ENCODE measurements around the gene AP2A2. TPM values are rescaled to one million over a fixed set of nuclear protein-coding genes. Genes with fewer than 3 reads are reported as not detected.

The AP2A2 gene
- total RNA-seq, 2 experiments from 2014 or later, result 45.9 to 46.6 TPM

- H3K4me3 ChIP-seq (ENCODE audit: low read length), result no peak overlapping the region
- no peaks in the 10 kb centered on the region for H3K27me3 ChIP-seq (ENCODE audit: control insufficient read depth in 1 of 2, insufficient read depth in 2 of 2, low read length in 2 of 2)
- peaks cover 82% of the 10 kb centered on the region for H3K36me3 ChIP-seq (ENCODE audit: insufficient read depth, low read length)
- TF ChIP-seq, protein P1, sequence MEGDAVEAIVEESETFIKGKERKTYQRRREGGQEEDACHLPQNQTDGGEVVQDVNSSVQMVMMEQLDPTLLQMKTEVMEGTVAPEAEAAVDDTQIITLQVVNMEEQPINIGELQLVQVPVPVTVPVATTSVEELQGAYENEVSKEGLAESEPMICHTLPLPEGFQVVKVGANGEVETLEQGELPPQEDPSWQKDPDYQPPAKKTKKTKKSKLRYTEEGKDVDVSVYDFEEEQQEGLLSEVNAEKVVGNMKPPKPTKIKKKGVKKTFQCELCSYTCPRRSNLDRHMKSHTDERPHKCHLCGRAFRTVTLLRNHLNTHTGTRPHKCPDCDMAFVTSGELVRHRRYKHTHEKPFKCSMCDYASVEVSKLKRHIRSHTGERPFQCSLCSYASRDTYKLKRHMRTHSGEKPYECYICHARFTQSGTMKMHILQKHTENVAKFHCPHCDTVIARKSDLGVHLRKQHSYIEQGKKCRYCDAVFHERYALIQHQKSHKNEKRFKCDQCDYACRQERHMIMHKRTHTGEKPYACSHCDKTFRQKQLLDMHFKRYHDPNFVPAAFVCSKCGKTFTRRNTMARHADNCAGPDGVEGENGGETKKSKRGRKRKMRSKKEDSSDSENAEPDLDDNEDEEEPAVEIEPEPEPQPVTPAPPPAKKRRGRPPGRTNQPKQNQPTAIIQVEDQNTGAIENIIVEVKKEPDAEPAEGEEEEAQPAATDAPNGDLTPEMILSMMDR (IDR thresholded peaks at IDR 0.05), result no peak
- no peak overlapping the region for H3K27ac ChIP-seq (ENCODE audit: low read depth in 1 of 2, low read length in 2 of 2)
- no peak overlapping the region for H3K4me3 Mint-ChIP-seq
- no peak overlapping the region for H3K27ac Mint-ChIP-seq
- H3K27me3 Mint-ChIP-seq, result no peaks in the 10 kb centered on the region
- ChIA-PET POLR2A (no interaction called here), CTCF (no interaction called here)
- no peaks in the 10 kb centered on the region for H3K4me1 Mint-ChIP-seq (ENCODE audit: low read depth)
- no peak for ATAC-seq (ENCODE audit: poor library complexity)
- no peaks in the 10 kb centered on the region for H3K9me3 ChIP-seq (ENCODE audit: control insufficient read depth in 1 of 2, insufficient read depth in 1 of 2, low read length in 2 of 2)
- peaks cover 81% of the 10 kb centered on the region for H3K36me3 Mint-ChIP-seq (ENCODE audit: low read depth)
- no peaks in the 10 kb centered on the region for H3K4me1 ChIP-seq (ENCODE audit: insufficient read depth, low read length)
- no peaks in the 10 kb centered on the region for H3K9me3 Mint-ChIP-seq
- no peak for DNase-seq
- intact Hi-C loops (cut with DNase I, micrococcal nuclease), result no loop called here
Measured at GRCh38 chr11:1007279-1007678, 81.6 kb downstream of the AP2A2 start.

DNA sequence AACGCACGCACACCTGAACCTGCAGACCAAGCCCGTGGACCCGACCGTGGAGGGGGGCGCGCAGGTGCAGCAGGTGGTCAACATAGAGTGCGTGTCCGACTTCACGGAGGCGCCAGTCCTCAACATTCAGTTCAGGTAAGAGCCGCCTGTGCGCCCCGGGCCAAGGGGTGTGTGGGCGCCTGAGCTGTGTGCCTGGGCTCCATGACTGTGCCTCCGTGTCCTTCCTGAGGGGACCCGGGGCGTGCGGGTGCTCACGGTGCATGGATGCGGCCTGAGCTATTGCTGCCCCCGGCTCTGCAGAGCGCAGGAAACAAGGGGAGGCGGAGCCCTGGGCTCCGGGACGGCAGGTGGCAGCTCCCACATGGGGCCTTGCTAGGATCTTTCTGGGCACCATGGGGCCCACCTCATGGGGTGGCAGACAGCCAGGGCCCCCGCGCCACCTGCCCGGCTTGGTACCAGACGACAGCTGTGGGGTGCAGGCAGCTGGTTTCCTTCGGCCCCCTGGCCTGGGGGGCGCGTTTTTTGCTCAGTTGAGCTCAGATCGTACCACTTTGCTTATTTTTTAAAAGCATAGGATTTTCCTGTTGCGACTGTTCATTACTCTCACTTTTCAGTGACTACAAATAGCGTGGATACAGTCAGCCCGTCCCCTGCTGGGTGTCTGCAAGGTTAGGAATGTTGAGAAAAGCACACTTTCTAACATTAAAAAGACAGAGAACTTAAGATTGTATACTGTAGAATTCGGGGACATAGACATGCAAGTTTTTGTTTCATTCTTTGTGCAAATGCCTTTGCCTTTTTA, 82.5 kb downstream of the AP2A2 start:
- intact Hi-C loops (cut with DNase I, micrococcal nuclease), result no loop called here
- CTCF ChIA-PET, result no interaction called here
- POLR2A ChIA-PET, result no interaction called here

DNA sequence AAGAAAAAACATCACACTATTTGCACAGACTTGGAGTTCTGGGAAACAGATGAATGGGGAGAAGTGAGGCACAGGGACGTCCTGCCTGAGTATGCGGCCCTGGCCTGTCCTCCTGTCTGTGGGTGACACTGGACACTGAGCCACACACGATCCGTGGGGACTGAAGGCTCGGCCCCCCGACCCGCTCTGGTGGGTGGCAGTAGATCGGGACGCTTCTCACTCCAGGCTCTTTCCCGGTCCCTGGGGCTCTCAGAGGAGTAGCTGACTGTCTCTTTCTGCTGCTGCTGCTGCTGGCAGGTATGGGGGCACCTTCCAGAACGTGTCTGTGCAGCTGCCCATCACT, 83.1 kb downstream of the AP2A2 start:
- ChIA-PET CTCF (no interaction called here), POLR2A (no interaction called here)
- intact Hi-C loops (cut with DNase I, micrococcal nuclease), result no loop called here
- TF ChIP-seq, protein P1 (IDR thresholded peaks at IDR 0.05), result no peak
- H3K9me3 ChIP-seq (ENCODE audit: control insufficient read depth in 1 of 2, insufficient read depth in 1 of 2, low read length in 2 of 2), result no peaks in the 10 kb centered on the region
- Mint-ChIP-seq H3K36me3 (ENCODE audit: low read depth) (peaks cover 70% of the 10 kb centered on the region), H3K27me3 (no peaks in the 10 kb centered on the region), H3K27ac (no peak overlapping the region), H3K4me1 (ENCODE audit: low read depth) (no peaks in the 10 kb centered on the region), H3K4me3 (no peak overlapping the region), H3K9me3 (no peaks in the 10 kb centered on the region)
- DNase-seq (no peak), ATAC-seq (ENCODE audit: poor library complexity) (no peak)
- no peak overlapping the region for H3K27ac ChIP-seq (ENCODE audit: low read depth in 1 of 2, low read length in 2 of 2)
- no peaks in the 10 kb centered on the region for H3K27me3 ChIP-seq (ENCODE audit: control insufficient read depth in 1 of 2, insufficient read depth in 2 of 2, low read length in 2 of 2)
- no peaks in the 10 kb centered on the region for H3K4me1 ChIP-seq (ENCODE audit: insufficient read depth, low read length)
- H3K4me3 ChIP-seq (ENCODE audit: low read length), result no peak overlapping the region
- peaks cover 68% of the 10 kb centered on the region for H3K36me3 ChIP-seq (ENCODE audit: insufficient read depth, low read length)

More for the DNA sequence above, 82.5 kb downstream of the AP2A2 start:
- Histone ChIP-seq H3K4me1 (ENCODE audit: insufficient read depth, low read length) (no peaks in the 10 kb centered on the region), H3K27ac (ENCODE audit: low read depth in 1 of 2, low read length in 2 of 2) (no peak overlapping the region), H3K9me3 (ENCODE audit: control insufficient read depth in 1 of 2, insufficient read depth in 1 of 2, low read length in 2 of 2) (no peaks in the 10 kb centered on the region), H3K4me3 (ENCODE audit: low read length) (no peak overlapping the region), H3K36me3 (ENCODE audit: insufficient read depth, low read length) (peaks cover 73% of the 10 kb centered on the region), H3K27me3 (ENCODE audit: control insufficient read depth in 1 of 2, insufficient read depth in 2 of 2, low read length in 2 of 2) (no peaks in the 10 kb centered on the region)
- TF ChIP-seq, protein P1 (IDR thresholded peaks at IDR 0.05), result no peak
- ATAC-seq (ENCODE audit: poor library complexity) (no peak), DNase-seq (no peak)
- Mint-ChIP-seq H3K9me3 (no peaks in the 10 kb centered on the region), H3K27me3 (no peaks in the 10 kb centered on the region), H3K4me1 (ENCODE audit: low read depth) (no peaks in the 10 kb centered on the region), H3K36me3 (ENCODE audit: low read depth) (peaks cover 75% of the 10 kb centered on the region), H3K4me3 (no peak overlapping the region), H3K27ac (no peak overlapping the region)

Measured in CD4-positive, alpha-beta T cell (primary cell).